ENCODE measurements around the gene BCL7C.

Gene BCL7C

GRCh38 chr16:30844346-30844670 lies 49.6 kb downstream of the BCL7C start:
- Histone ChIP-seq H2BK120ac (ENCODE audit: low read depth, low read length) (no peak overlapping the region), H4K8ac (ENCODE audit: low read depth, low read length) (no peak overlapping the region), H3K4me2 (ENCODE audit: insufficient read depth, low read length, poor library complexity, severe bottlenecking) (no peak overlapping the region), H3K9me3 (replicated peaks in 1 of 2; ENCODE audit: control insufficient read depth in 2 of 2, insufficient read depth in 1 of 2, low read depth in 1 of 2, low read length in 2 of 2) (peaks cover 0 to 2% of the 10 kb centered on the region in 2 donors), H2BK5ac (ENCODE audit: low read length) (no peak overlapping the region), H3K79me1 (ENCODE audit: low read depth, low read length) (no peaks in the 10 kb centered on the region), H3K14ac (ENCODE audit: low read length) (no peak overlapping the region), H3K27ac (replicated peaks; ENCODE audit: low read length) (no peak overlapping the region), H3K4me3 (ENCODE audit: low read length in 2 of 2) (no peak overlapping the region), H3K4ac (ENCODE audit: low read length) (no peak overlapping the region), H3K4me1 (ENCODE audit: control insufficient read depth in 2 of 2, insufficient read depth in 1 of 2, low read depth in 1 of 2, low read length in 2 of 2) (no peaks in the 10 kb centered on the region), H2BK12ac (ENCODE audit: low read length) (no peak overlapping the region), H2AFZ (ENCODE audit: low read length) (no peak overlapping the region), H2BK15ac (ENCODE audit: low read length) (no peak overlapping the region), H3K9ac (ENCODE audit: low read depth, low read length, poor library complexity) (no peak overlapping the region), H3K36me3 (replicated peaks in 1 of 2; ENCODE audit: control insufficient read depth in 2 of 2, insufficient read depth in 2 of 2, low read length in 2 of 2) (no peaks in the 10 kb centered on the region), H3K18ac (ENCODE audit: low read length) (no peak overlapping the region), H3K23ac (ENCODE audit: low read depth, low read length, poor library complexity) (no peak overlapping the region), H4K91ac (ENCODE audit: low read depth, low read length, poor library complexity) (no peak overlapping the region), H2AK5ac (ENCODE audit: low read depth, low read length) (no peak overlapping the region), H3K27me3 (ENCODE audit: control insufficient read depth in 3 of 3, insufficient read depth in 3 of 3, low read depth in 1 of 3, low read length in 3 of 3) (no peaks in the 10 kb centered on the region)
- WGBS, 2 donors (ENCODE audit: extremely low coverage in 2 of 2, insufficient read length in 2 of 2, insufficient replicate concordance in 1 of 2) = no CpG with 5 or more reads among the region's 1 CpG
- no peak for DNase-seq (ENCODE audit: low spot score)

GRCh38 chr16:30843501-30843900 lies 50.4 kb downstream of the BCL7C start:
- Histone ChIP-seq H3K4me2 (ENCODE audit: insufficient read depth, low read length, poor library complexity, severe bottlenecking) (no peak overlapping the region), H3K9me3 (replicated peaks in 1 of 2; ENCODE audit: control insufficient read depth in 2 of 2, insufficient read depth in 1 of 2, low read depth in 1 of 2, low read length in 2 of 2) (peaks cover 0 to 2% of the 10 kb centered on the region in 2 donors), H4K91ac (ENCODE audit: low read depth, low read length, poor library complexity) (no peak overlapping the region), H3K4me1 (ENCODE audit: control insufficient read depth in 2 of 2, insufficient read depth in 1 of 2, low read depth in 1 of 2, low read length in 2 of 2) (no peaks in the 10 kb centered on the region), H4K8ac (ENCODE audit: low read depth, low read length) (no peak overlapping the region), H3K23ac (ENCODE audit: low read depth, low read length, poor library complexity) (no peak overlapping the region), H3K36me3 (replicated peaks in 1 of 2; ENCODE audit: control insufficient read depth in 2 of 2, insufficient read depth in 2 of 2, low read length in 2 of 2) (no peaks in the 10 kb centered on the region), H3K27me3 (ENCODE audit: control insufficient read depth in 3 of 3, insufficient read depth in 3 of 3, low read depth in 1 of 3, low read length in 3 of 3) (no peaks in the 10 kb centered on the region), H3K14ac (ENCODE audit: low read length) (no peak overlapping the region), H3K18ac (ENCODE audit: low read length) (no peak overlapping the region), H3K4ac (ENCODE audit: low read length) (no peak overlapping the region), H2BK15ac (ENCODE audit: low read length) (no peak overlapping the region), H3K4me3 (ENCODE audit: low read length in 2 of 2) (no peak overlapping the region), H3K27ac (replicated peaks; ENCODE audit: low read length) (no peak overlapping the region), H2BK5ac (ENCODE audit: low read length) (no peak overlapping the region), H2AFZ (ENCODE audit: low read length) (no peak overlapping the region), H2AK5ac (ENCODE audit: low read depth, low read length) (no peak overlapping the region), H3K9ac (ENCODE audit: low read depth, low read length, poor library complexity) (no peak overlapping the region), H2BK120ac (ENCODE audit: low read depth, low read length) (no peak overlapping the region), H3K79me1 (ENCODE audit: low read depth, low read length) (no peaks in the 10 kb centered on the region), H2BK12ac (ENCODE audit: low read length) (no peak overlapping the region)
- no peak for DNase-seq (ENCODE audit: low spot score)
- no CpG with 5 or more reads among the region's 5 CpGs for WGBS, 2 donors (ENCODE audit: extremely low coverage in 2 of 2, insufficient read length in 2 of 2, insufficient replicate concordance in 1 of 2)

- H3K9me3 ChIP-seq (replicated peaks in 1 of 2; ENCODE audit: control insufficient read depth in 2 of 2, insufficient read depth in 1 of 2, low read depth in 1 of 2, low read length in 2 of 2) = peaks cover 0 to 2% of the 10 kb centered on the region in 2 donors
- H2AFZ ChIP-seq (ENCODE audit: low read length) = no peak overlapping the region
- H2BK5ac ChIP-seq (ENCODE audit: low read length) = no peak overlapping the region
- no peak overlapping the region for H3K14ac ChIP-seq (ENCODE audit: low read length)
- no peak overlapping the region for H4K91ac ChIP-seq (ENCODE audit: low read depth, low read length, poor library complexity)
- H3K36me3 ChIP-seq (replicated peaks in 1 of 2; ENCODE audit: control insufficient read depth in 2 of 2, insufficient read depth in 2 of 2, low read length in 2 of 2) = no peaks in the 10 kb centered on the region
- no peak overlapping the region for H3K4me2 ChIP-seq (ENCODE audit: insufficient read depth, low read length, poor library complexity, severe bottlenecking)
- no peak overlapping the region for H3K4me3 ChIP-seq (ENCODE audit: low read length in 2 of 2)
- no CpG with 5 or more reads among the region's 4 CpGs for WGBS, 2 donors (ENCODE audit: extremely low coverage in 2 of 2, insufficient read length in 2 of 2, insufficient replicate concordance in 1 of 2)
- no peaks in the 10 kb centered on the region for H3K79me1 ChIP-seq (ENCODE audit: low read depth, low read length)
- H2BK15ac ChIP-seq (ENCODE audit: low read length) = no peak overlapping the region
- no peak overlapping the region for H2AK5ac ChIP-seq (ENCODE audit: low read depth, low read length)
- H3K23ac ChIP-seq (ENCODE audit: low read depth, low read length, poor library complexity) = no peak overlapping the region
- H3K9ac ChIP-seq (ENCODE audit: low read depth, low read length, poor library complexity) = no peak overlapping the region
- no peak for DNase-seq (ENCODE audit: low spot score)
- no peak overlapping the region for H4K8ac ChIP-seq (ENCODE audit: low read depth, low read length)
- no peaks in the 10 kb centered on the region for H3K4me1 ChIP-seq (ENCODE audit: control insufficient read depth in 2 of 2, insufficient read depth in 1 of 2, low read depth in 1 of 2, low read length in 2 of 2)
- no peak overlapping the region for H3K4ac ChIP-seq (ENCODE audit: low read length)
- H3K27ac ChIP-seq (replicated peaks; ENCODE audit: low read length) = no peak overlapping the region
- H3K18ac ChIP-seq (ENCODE audit: low read length) = no peak overlapping the region
- no peak overlapping the region for H2BK120ac ChIP-seq (ENCODE audit: low read depth, low read length)
- H3K27me3 ChIP-seq (ENCODE audit: control insufficient read depth in 3 of 3, insufficient read depth in 3 of 3, low read depth in 1 of 3, low read length in 3 of 3) = no peaks in the 10 kb centered on the region
- H2BK12ac ChIP-seq (ENCODE audit: low read length) = no peak overlapping the region
These were observed 50.9 kb downstream of the BCL7C start for GRCh38 chr16:30842971-30843370.

GRCh38 chr16:30841332-30841731 lies 52.5 kb downstream of the BCL7C start:
- Histone ChIP-seq H4K91ac (ENCODE audit: low read depth, low read length, poor library complexity) (no peak overlapping the region), H4K8ac (ENCODE audit: low read depth, low read length) (no peak overlapping the region), H2AFZ (ENCODE audit: low read length) (no peak overlapping the region), H3K18ac (ENCODE audit: low read length) (no peak overlapping the region), H3K23ac (ENCODE audit: low read depth, low read length, poor library complexity) (no peak overlapping the region), H3K4me1 (ENCODE audit: control insufficient read depth in 2 of 2, insufficient read depth in 1 of 2, low read depth in 1 of 2, low read length in 2 of 2) (no peaks in the 10 kb centered on the region), H3K9me3 (replicated peaks in 1 of 2; ENCODE audit: control insufficient read depth in 2 of 2, insufficient read depth in 1 of 2, low read depth in 1 of 2, low read length in 2 of 2) (peaks cover 0 to 2% of the 10 kb centered on the region in 2 donors), H2BK120ac (ENCODE audit: low read depth, low read length) (no peak overlapping the region), H3K4me2 (ENCODE audit: insufficient read depth, low read length, poor library complexity, severe bottlenecking) (no peak overlapping the region), H3K36me3 (replicated peaks in 1 of 2; ENCODE audit: control insufficient read depth in 2 of 2, insufficient read depth in 2 of 2, low read length in 2 of 2) (no peaks in the 10 kb centered on the region), H2BK15ac (ENCODE audit: low read length) (no peak overlapping the region), H2BK12ac (ENCODE audit: low read length) (no peak overlapping the region), H3K14ac (ENCODE audit: low read length) (no peak overlapping the region), H3K4me3 (ENCODE audit: low read length in 2 of 2) (no peak overlapping the region), H3K27ac (replicated peaks; ENCODE audit: low read length) (no peak overlapping the region), H2AK5ac (ENCODE audit: low read depth, low read length) (no peak overlapping the region), H3K9ac (ENCODE audit: low read depth, low read length, poor library complexity) (no peak overlapping the region), H3K27me3 (ENCODE audit: control insufficient read depth in 3 of 3, insufficient read depth in 3 of 3, low read depth in 1 of 3, low read length in 3 of 3) (no peaks in the 10 kb centered on the region), H3K4ac (ENCODE audit: low read length) (no peak overlapping the region), H2BK5ac (ENCODE audit: low read length) (no peak overlapping the region), H3K79me1 (ENCODE audit: low read depth, low read length) (no peaks in the 10 kb centered on the region)
- DNase-seq (ENCODE audit: low spot score) = no peak
- WGBS, 2 donors (ENCODE audit: extremely low coverage in 2 of 2, insufficient read length in 2 of 2, insufficient replicate concordance in 1 of 2) = no CpG with 5 or more reads among the region's 9 CpGs
